HCT116 (cell line): ENCODE data around the gene EXOSC3. TPM values are rescaled to one million over a fixed set of nuclear protein-coding genes. Genes with fewer than 3 reads are reported as not detected.

ENCODE experiments used
- ATAC-seq: fragments of 200-7000 bp; cut with Tn5 transposase; 2 replicates; pipeline ENCODE4 v1.9.1; 2020; ENCODE audit warnings: mild to moderate bottlenecking, moderate library complexity
- BruUV-seq: library from RNA; stranded (reverse); fragments of 400-500 nt; replicated peaks from 2 replicates; lab custom pipeline; 2021; lab: Mats Ljungman, UMichigan
- CTCF ChIA-PET: fragments of 300-600 bp; sonication (Branson Sonifier 250); formaldehyde crosslinking; loops from one replicate; lab custom pipeline; 2021; ENCODE audit warnings: antibody characterized with exemption; lab: Charles Lee
- POLR2A ChIA-PET: fragments of 300-600, 350-600 bp; sonication (Branson Sonifier 250); formaldehyde crosslinking; loops from one replicate; lab custom pipeline; 2021; ENCODE audit warnings: antibody characterized with exemption; lab: Charles Lee
- RAD21 ChIA-PET, 2 experiments: fragments of 300-600 bp; sonication (Branson Sonifier 250); formaldehyde crosslinking; loops; one replicate each; lab custom pipeline; 2023; ENCODE audit warnings: low total read pairs in 2 of 2; ENCODE audit not compliant: uncharacterized antibody in 2 of 2, unreplicated experiment in 2 of 2, low non-redundant PET in 1 of 2; lab: Charles Lee
- DNase-seq: peaks from one replicate; pipeline ENCODE4 v3.0.0-alpha.2; 2010; ENCODE audit warnings: low read depth, low spot score
- H2AFZ ChIP-seq: fragments of 200-600 bp; shearing (Covaris generic), sonication (generic); 2 replicates; pipeline ENCODE4 v1.6.1; 2017; ENCODE audit warnings: low read depth, mixed run types, mixed read lengths, antibody characterized with exemption, low read length; ENCODE audit not compliant: poor library complexity, severe bottlenecking
- H3K27ac ChIP-seq: 2 replicates; pipeline ENCODE4 v1.5.1; 2012; ENCODE audit warnings: low read depth, low read length
- H3K27me3 ChIP-seq: fragments of 200-600 bp; sonication (generic); 2 replicates; pipeline ENCODE4 v1.6.1; 2016; ENCODE audit warnings: mixed run types, low read length, mixed read lengths; ENCODE audit not compliant: insufficient read depth
- H3K36me3 ChIP-seq, 2 experiments: fragments of 200-500 bp in 1 of 2; fragments of 200-600 bp in 1 of 2; sonication (Bioruptor generic) in 1 of 2; sonication (generic) in 1 of 2; 2 replicates each; pipeline versions ENCODE4 v1.5.1 to v1.6.1; 2014 to 2016; ENCODE audit warnings: low read length in 2 of 2, inconsistent platforms in 1 of 2, mixed read lengths in 1 of 2, mixed run types in 1 of 2; ENCODE audit not compliant: insufficient read depth in 2 of 2, control insufficient read depth in 1 of 2
- H3K4me1 ChIP-seq, 2 experiments: fragments of 200-600 bp in 1 of 2; sonication (generic) in 1 of 2; 2 replicates each; pipeline versions ENCODE4 v1.5.1 to v1.6.1; 2012 to 2017; ENCODE audit warnings: low read length in 2 of 2, inconsistent platforms in 1 of 2, mild to moderate bottlenecking in 1 of 2, mixed read lengths in 1 of 2, mixed run types in 1 of 2, moderate library complexity in 1 of 2; ENCODE audit not compliant: insufficient read depth in 2 of 2, control insufficient read depth in 1 of 2
- H3K4me2 ChIP-seq: fragments of 200-600 bp; sonication (generic); 2 replicates; pipeline ENCODE4 v1.6.1; 2017; ENCODE audit warnings: mixed run types, low read length, mixed read lengths
- H3K4me3 ChIP-seq, 2 experiments: fragments of 200-600 bp in 1 of 2; sonication (generic) in 1 of 2; replicated peaks in 1 of 2; 2 replicates each; pipeline ENCODE4 v1.5.1; 2011 to 2016; ENCODE audit warnings: low read length in 2 of 2, control low read depth in 1 of 2, low read depth in 1 of 2, mild to moderate bottlenecking in 1 of 2, mixed read lengths in 1 of 2, mixed run types in 1 of 2
- H3K79me2 ChIP-seq: fragments of 200-600 bp; sonication (generic); 2 replicates; pipeline ENCODE4 v1.6.1; 2017; ENCODE audit warnings: mild to moderate bottlenecking, mixed run types, low read length, moderate library complexity, mixed read lengths; ENCODE audit not compliant: insufficient read depth
- H3K9ac ChIP-seq: fragments of 200-600 bp; sonication (generic); 2 replicates; pipeline ENCODE4 v1.6.1; 2016; ENCODE audit warnings: low read length, mixed read lengths
- H3K9me2 ChIP-seq: fragments of 200-600 bp; sonication (generic), shearing (Covaris generic); 2 replicates; pipeline ENCODE4 v1.6.1; 2017; ENCODE audit warnings: mixed run types, mild to moderate bottlenecking, moderate library complexity; ENCODE audit not compliant: insufficient read depth
- H3K9me3 ChIP-seq, 2 experiments: fragments of 200-500 bp in 1 of 2; fragments of 200-600 bp in 1 of 2; sonication (Bioruptor generic) in 1 of 2; sonication (generic) in 1 of 2; 2 replicates each; pipeline ENCODE4 v1.6.1; 2014 to 2017; ENCODE audit warnings: low read length in 2 of 2, mixed read lengths in 2 of 2, inconsistent platforms in 1 of 2, low read depth in 1 of 2, mild to moderate bottlenecking in 1 of 2, mixed run types in 1 of 2, moderate library complexity in 1 of 2; ENCODE audit not compliant: control insufficient read depth in 1 of 2, insufficient read depth in 1 of 2
- H4K20me1 ChIP-seq: fragments of 200-600 bp; sonication (generic), shearing (Covaris generic); 2 replicates; pipeline ENCODE4 v1.6.1; 2017; ENCODE audit warnings: mixed run types, mild to moderate bottlenecking, moderate library complexity; ENCODE audit not compliant: insufficient read depth
- CBX3 ChIP-seq: IDR thresholded peaks from 2 replicates; pipeline ENCODE4 v1.6.1; 2012; ENCODE audit warnings: low read depth
- CTCF ChIP-seq, 3 experiments: fragments of 200-600 bp in 1 of 3; sonication (generic) in 1 of 3; IDR thresholded peaks in 2 of 3; conservative IDR thresholded peaks in 1 of 3; 2 replicates each; pipeline ENCODE4 v1.5.1; 2012 to 2017; ENCODE audit warnings: low read depth in 2 of 3, low read length in 2 of 3, antibody characterized with exemption in 1 of 3, borderline replicate concordance in 1 of 3, control low read depth in 1 of 3, mild to moderate bottlenecking in 1 of 3, mixed read lengths in 1 of 3, mixed run types in 1 of 3, moderate library complexity in 1 of 3; ENCODE audit not compliant: insufficient read depth in 1 of 3
- EGR1 ChIP-seq: IDR thresholded peaks from 2 replicates; pipeline ENCODE4 v1.6.1; 2012; ENCODE audit warnings: low read depth
- EZH2 ChIP-seq: fragments of 200-600 bp; sonication (generic); IDR thresholded peaks from 2 replicates; pipeline ENCODE4 v1.6.1; 2017; ENCODE audit warnings: antibody characterized with exemption, mixed run types
- EZH2phosphoT487 ChIP-seq: fragments of 200-600 bp; IDR thresholded peaks from 2 replicates; pipeline ENCODE4 v1.6.1; 2018; ENCODE audit warnings: antibody characterized with exemption, borderline replicate concordance
- JUND ChIP-seq: IDR thresholded peaks from 2 replicates; pipeline ENCODE4 v1.6.1; 2012
- REST ChIP-seq: IDR thresholded peaks from 2 replicates; pipeline ENCODE4 v1.6.1; 2012; ENCODE audit warnings: low read depth
- SIN3A ChIP-seq: IDR thresholded peaks from 2 replicates; pipeline ENCODE4 v1.6.1; 2012; ENCODE audit warnings: low read depth
- SP1 ChIP-seq: IDR thresholded peaks from 2 replicates; pipeline ENCODE4 v1.6.1; 2012; ENCODE audit warnings: low read depth
- TCF7L2 ChIP-seq: IDR thresholded peaks from 2 replicates; pipeline ENCODE4 v1.7.0; 2011; ENCODE audit warnings: borderline replicate concordance, inconsistent platforms; ENCODE audit not compliant: insufficient read depth, insufficient read length; ENCODE audit errors: extremely low read depth
- YY1 ChIP-seq: IDR thresholded peaks from 2 replicates; pipeline ENCODE4 v1.6.1; 2011; ENCODE audit warnings: low read length, low read depth, moderate library complexity, mild to moderate bottlenecking; ENCODE audit not compliant: insufficient replicate concordance; ENCODE audit errors: extremely low read depth
- ZBTB33 ChIP-seq: IDR thresholded peaks from 2 replicates; pipeline ENCODE4 v1.6.1; 2011; ENCODE audit warnings: mild to moderate bottlenecking, low read length, moderate library complexity; ENCODE audit not compliant: insufficient replicate concordance; ENCODE audit errors: extremely low read depth
- ZNF274 ChIP-seq: fragments of 200-500 bp; sonication (Bioruptor generic); IDR thresholded peaks from 2 replicates; pipeline ENCODE4 v1.6.1; 2014; ENCODE audit warnings: mild to moderate bottlenecking, low read depth, low read length, inconsistent platforms
- intact Hi-C: fragments of 100-400 bp; cut with micrococcal nuclease; formaldehyde crosslinking; loops from 2 replicates; pipeline ENCODE4 v1.10.0; 2022
- total RNA-seq: library from RNA; stranded (reverse); gene quantifications from one replicate; pipeline ENCODE4 v1.2.1, GENCODE V29; 2021; ENCODE audit not compliant: unreplicated experiment

EXOSC3 gene
- total RNA-seq, 1 experiment from 2014 or later = 79.6 TPM

- RAD21 ChIA-PET = no interaction called here
- H3K4me2 ChIP-seq = no peak overlapping the region
- ATAC-seq (no peak), DNase-seq (no peak)
- CTCF ChIA-PET = no interaction called here
- no peaks in the 10 kb centered on the region for H4K20me1 ChIP-seq
- H3K27me3 ChIP-seq = no peaks in the 10 kb centered on the region
- no peak overlapping the region for H3K27ac ChIP-seq
- H3K36me3 ChIP-seq = no peaks in the 10 kb centered on the region
- H3K4me3 ChIP-seq = no peak overlapping the region
- no peak for TF ChIP-seq ZNF274
- H3K9me2 ChIP-seq = no peaks in the 10 kb centered on the region
- POLR2A ChIA-PET = no interaction called here
- no TSS peak for BruUV-seq
- H2AFZ ChIP-seq = no peak overlapping the region
- peaks cover 5% of the 10 kb centered on the region; the same call in 1 of the 2 replicates for H3K79me2 ChIP-seq
- intact Hi-C loops = loop anchor here (5.0 kb wide), 1 partner anchor 309 kb away; the partner anchor contains the start of gene POLR1E
- H3K4me1 ChIP-seq = peaks cover 2 to 9% of the 10 kb centered on the region in 2 experiments; a peak in 3 of 4 replicates
- H3K9ac ChIP-seq = no peak overlapping the region
- H3K9me3 ChIP-seq = no peaks in the 10 kb centered on the region
Observed at GRCh38 chr9:37796232-37796631, 11.4 kb upstream of the EXOSC3 start.

- CTCF ChIA-PET = no interaction called here
- Histone ChIP-seq H3K9me2 (no peaks in the 10 kb centered on the region), H3K4me3 (no peak overlapping the region), H3K4me1 (no peaks in the 10 kb centered on the region), H3K9ac (no peak overlapping the region), H3K27me3 (no peaks in the 10 kb centered on the region), H3K36me3 (no peaks in the 10 kb centered on the region), H2AFZ (no peak overlapping the region), H4K20me1 (no peaks in the 10 kb centered on the region), H3K9me3 (no peaks in the 10 kb centered on the region), H3K4me2 (no peak overlapping the region), H3K27ac (no peak overlapping the region), H3K79me2 (no peaks in the 10 kb centered on the region)
- no peak for DNase-seq
- RAD21 ChIA-PET = no interaction called here
- ATAC-seq = no peak
- POLR2A ChIA-PET = no interaction called here
- BruUV-seq = no TSS peak
- intact Hi-C loops = no loop called here
- no peak for TF ChIP-seq JUND
- TF ChIP-seq ZBTB33 = no peak
- no peak for TF ChIP-seq SP1
- TF ChIP-seq TCF7L2 = no peak
- no peak for TF ChIP-seq REST
- no peak for TF ChIP-seq YY1
- TF ChIP-seq EZH2phosphoT487 = no peak
- no peak for TF ChIP-seq CTCF (IDR thresholded peaks at IDR 0.05 in 2 of 3, conservative IDR thresholded peaks at IDR 0.05 in 1 of 3; ENCODE audit: borderline replicate concordance in 1 of 3, insufficient read depth in 1 of 3, low read depth in 2 of 3, low read length in 2 of 3)
- no peak for TF ChIP-seq EZH2
- no peak for TF ChIP-seq SIN3A
- TF ChIP-seq EGR1 = no peak
- no peak for TF ChIP-seq CBX3
Observed at GRCh38 chr9:37792122-37792521, 7.3 kb upstream of the EXOSC3 start.
